IMR-90 (cell line): Measurements from ENCODE around the gene FITM1. TPM values are rescaled to one million over a fixed set of nuclear protein-coding genes. Genes with fewer than 3 reads are reported as not detected.

Source experiments
- ATAC-seq: fragments of 200-7000 bp; cut with Tn5 transposase; 2 replicates; pipeline ENCODE4 v1.9.1; 2020; ENCODE audit warnings: low read depth, mild to moderate bottlenecking, moderate library complexity
- BruUV-seq: library from RNA; stranded (reverse); fragments of 400-500 nt; replicated peaks from 2 replicates; lab custom pipeline; 2021; lab: Mats Ljungman, UMichigan
- CTCF ChIA-PET: fragments of 300-600 bp; formaldehyde crosslinking; extraction: SDS; loops from one replicate; lab custom pipeline; 2021; ENCODE audit warnings: antibody characterized with exemption; lab: Yijun Ruan, JAX
- POLR2A ChIA-PET: fragments of 300-600 bp; sonication (Branson Sonifier 250); formaldehyde crosslinking; loops from one replicate; lab custom pipeline; 2022; ENCODE audit warnings: antibody characterized with exemption; ENCODE audit not compliant: unreplicated experiment; lab: Charles Lee
- DNase-seq: peaks from one replicate; pipeline ENCODE4 v3.0.0; 2013
- H2AFZ ChIP-seq: replicated peaks from 2 replicates; pipeline ENCODE3; 2013; ENCODE audit warnings: low read length, mild to moderate bottlenecking; ENCODE audit not compliant: poor library complexity
- H2AK5ac ChIP-seq: 2 replicates; pipeline ENCODE4 v1.6.1; 2013; ENCODE audit warnings: low read depth, low read length, inconsistent platforms
- H2AK9ac ChIP-seq: replicated peaks from 2 replicates; pipeline ENCODE3; 2013; ENCODE audit warnings: mild to moderate bottlenecking, low read depth, low read length, moderate library complexity; ENCODE audit not compliant: poor library complexity
- H2BK120ac ChIP-seq: 2 replicates; pipeline ENCODE4 v1.6.1; 2013; ENCODE audit warnings: low read depth, low read length, inconsistent platforms
- H2BK15ac ChIP-seq: 3 replicates; pipeline ENCODE4 v1.6.1; 2013; ENCODE audit warnings: low read depth, low read length, inconsistent platforms
- H2BK20ac ChIP-seq: 2 replicates; pipeline ENCODE4 v1.6.1; 2013; ENCODE audit warnings: low read depth, mild to moderate bottlenecking, inconsistent platforms, low read length, moderate library complexity
- H2BK5ac ChIP-seq: 2 replicates; pipeline ENCODE4 v1.6.1; 2013; ENCODE audit warnings: mild to moderate bottlenecking, low read depth, low read length, inconsistent platforms; ENCODE audit not compliant: poor library complexity, severe bottlenecking
- H3K14ac ChIP-seq: replicated peaks from 2 replicates; pipeline ENCODE4 v1.6.1; 2013; ENCODE audit warnings: low read depth, low read length, inconsistent platforms
- H3K18ac ChIP-seq: 2 replicates; pipeline ENCODE4 v1.6.1; 2013; ENCODE audit warnings: low read depth, low read length, control low read depth
- H3K23ac ChIP-seq: 2 replicates; pipeline ENCODE4 v1.6.1; 2013; ENCODE audit warnings: low read depth, low read length, inconsistent platforms
- H3K27ac ChIP-seq: 2 replicates; pipeline ENCODE4 v1.5.1; 2013; ENCODE audit warnings: mild to moderate bottlenecking, control low read depth, low read length; ENCODE audit not compliant: insufficient read depth
- H3K27me3 ChIP-seq: 2 replicates; pipeline ENCODE4 v1.6.1; 2013; ENCODE audit warnings: low read length; ENCODE audit not compliant: control insufficient read depth, insufficient read depth
- H3K36me3 ChIP-seq: 2 replicates; pipeline ENCODE4 v1.6.1; 2013; ENCODE audit warnings: low read length, mixed read lengths; ENCODE audit not compliant: control insufficient read depth, insufficient read depth
- H3K4ac ChIP-seq: 2 replicates; pipeline ENCODE4 v1.6.1; 2013; ENCODE audit warnings: low read depth, low read length, inconsistent platforms
- H3K4me1 ChIP-seq: 2 replicates; pipeline ENCODE4 v1.6.1; 2013; ENCODE audit warnings: low read length, mixed read lengths; ENCODE audit not compliant: control insufficient read depth, insufficient read depth
- H3K4me2 ChIP-seq: 2 replicates; pipeline ENCODE4 v1.6.1; 2013; ENCODE audit warnings: low read depth, mild to moderate bottlenecking, control low read depth, low read length, moderate library complexity
- H3K4me3 ChIP-seq: 2 replicates; pipeline ENCODE4 v1.5.1; 2013; ENCODE audit warnings: low read depth, mild to moderate bottlenecking, control low read depth, low read length, moderate library complexity; ENCODE audit not compliant: insufficient read depth
- H3K56ac ChIP-seq: 2 replicates; pipeline ENCODE4 v1.6.1; 2013; ENCODE audit warnings: low read length, inconsistent platforms; ENCODE audit not compliant: insufficient read depth; ENCODE audit errors: extremely low read depth
- H3K79me1 ChIP-seq, 2 experiments: 2 replicates each; pipeline ENCODE4 v1.6.1; 2013; ENCODE audit warnings: low read length in 2 of 2, inconsistent platforms in 1 of 2, low read depth in 1 of 2
- H3K9ac ChIP-seq: 2 replicates; pipeline ENCODE4 v1.6.1; 2013; ENCODE audit warnings: low read depth, low read length, control low read depth
- H3K9me1 ChIP-seq: 2 replicates; pipeline ENCODE4 v1.6.1; 2013; ENCODE audit warnings: low read length, inconsistent platforms; ENCODE audit not compliant: insufficient read depth
- H3K9me3 ChIP-seq: 2 replicates; pipeline ENCODE4 v1.6.1; 2013; ENCODE audit warnings: low read length; ENCODE audit not compliant: control insufficient read depth, insufficient read depth
- H4K20me1 ChIP-seq: 2 replicates; pipeline ENCODE4 v1.6.1; 2013; ENCODE audit warnings: low read length, inconsistent platforms; ENCODE audit not compliant: insufficient read depth
- H4K5ac ChIP-seq: 2 replicates; pipeline ENCODE4 v1.6.1; 2013; ENCODE audit warnings: mild to moderate bottlenecking, low read depth, low read length, control low read depth
- H4K8ac ChIP-seq, 2 experiments: 2 replicates each; pipeline ENCODE4 v1.6.1; 2013; ENCODE audit warnings: low read depth in 2 of 2, low read length in 2 of 2, control low read depth in 1 of 2, inconsistent platforms in 1 of 2
- H4K91ac ChIP-seq: 2 replicates; pipeline ENCODE4 v1.6.1; 2013; ENCODE audit warnings: low read depth, low read length, inconsistent platforms; ENCODE audit not compliant: insufficient read depth
- CEBPB ChIP-seq: IDR thresholded peaks from 2 replicates; pipeline ENCODE4 v1.6.1; 2012; ENCODE audit warnings: low read depth, low read length, improper control_type of control experiment
- CHD1 ChIP-seq: IDR thresholded peaks from 2 replicates; pipeline ENCODE4 v1.6.1; 2012; ENCODE audit warnings: low read depth, low read length, improper control_type of control experiment
- CTCF ChIP-seq: conservative IDR thresholded peaks from 2 replicates; pipeline ENCODE4 v1.5.1; 2012; ENCODE audit warnings: mild to moderate bottlenecking, low read depth, low read length, improper control_type of control experiment
- ELK1 ChIP-seq: fragments of 150-350 bp; IDR thresholded peaks from 2 replicates; pipeline ENCODE4 v1.6.1; 2016; ENCODE audit warnings: low read depth, mild to moderate bottlenecking, low read length, moderate library complexity, borderline replicate concordance
- FOS ChIP-seq: fragments of 150-350 bp; IDR thresholded peaks from 2 replicates; pipeline ENCODE4 v1.6.1; 2016; ENCODE audit warnings: low read depth, low read length
- MAFK ChIP-seq: IDR thresholded peaks from 2 replicates; pipeline ENCODE4 v1.6.1; 2012; ENCODE audit warnings: low read depth, low read length, improper control_type of control experiment
- MAZ ChIP-seq: IDR thresholded peaks from 2 replicates; pipeline ENCODE4 v1.6.1; 2012; ENCODE audit warnings: low read depth, mild to moderate bottlenecking, low read length, improper control_type of control experiment, moderate library complexity, borderline replicate concordance
- MXI1 ChIP-seq: IDR thresholded peaks from 2 replicates; pipeline ENCODE4 v1.6.1; 2012; ENCODE audit warnings: low read depth, mild to moderate bottlenecking, low read length, moderate library complexity, borderline replicate concordance
- NFE2L2 ChIP-seq: fragments of 150-350 bp; IDR thresholded peaks from 2 replicates; pipeline ENCODE4 v1.6.1; 2016; ENCODE audit warnings: low read depth, mild to moderate bottlenecking, low read length
- POLR2A ChIP-seq: IDR thresholded peaks from 2 replicates; pipeline ENCODE4 v1.6.1; 2012; ENCODE audit warnings: mild to moderate bottlenecking, low read depth, low read length
- RAD21 ChIP-seq: IDR thresholded peaks from 2 replicates; pipeline ENCODE4 v1.6.1; 2012; ENCODE audit warnings: low read length, improper control_type of control experiment
- RCOR1 ChIP-seq: IDR thresholded peaks from 2 replicates; pipeline ENCODE4 v1.6.1; 2012; ENCODE audit warnings: mild to moderate bottlenecking, low read length, improper control_type of control experiment; ENCODE audit not compliant: insufficient replicate concordance
- RFX5 ChIP-seq: IDR thresholded peaks from 2 replicates; pipeline ENCODE4 v1.8.0; 2012; ENCODE audit warnings: low read depth, mild to moderate bottlenecking, low read length, moderate library complexity
- SMC3 ChIP-seq: fragments of 150-350 bp; IDR thresholded peaks from 2 replicates; pipeline ENCODE4 v1.6.1; 2016; ENCODE audit warnings: low read depth, mild to moderate bottlenecking, antibody characterized with exemption, low read length, moderate library complexity
- USF2 ChIP-seq: fragments of 150-350 bp; IDR thresholded peaks from 2 replicates; pipeline ENCODE4 v1.6.1; 2017; ENCODE audit warnings: mild to moderate bottlenecking, antibody characterized with exemption, low read length, low read depth
- WGBS, 2 experiments: methylation state at CpG; one replicate each; pipeline versions ENCODE4 v1.1.5 to v1.1.7; 2013; ENCODE audit warnings: missing lambda C conversion rate in 2 of 2; ENCODE audit not compliant: insufficient read length in 1 of 2; ENCODE audit errors: extremely low coverage in 2 of 2; 5-methylcytosine and 5-hydroxymethylcytosine counted together
- dilution Hi-C: fragments of 300-500 bp; cut with HindIII; formaldehyde crosslinking; loops from one replicate; pipeline ENCODE4 v1.14.3; 2018; ENCODE audit warnings: low sequenced_read_pairs; ENCODE audit not compliant: unreplicated experiment
- in situ Hi-C: fragments of 300-500 bp; cut with MboI; formaldehyde crosslinking; loops from 3 replicates; pipeline ENCODE4 v1.14.3; 2019; ENCODE audit warnings: low sequenced_read_pairs, inconsistent platforms, mixed read lengths
- intact Hi-C: fragments of 100-400 bp; cut with micrococcal nuclease; formaldehyde crosslinking; loops from 2 replicates; pipeline ENCODE4 v1.10.0; 2022
- polyA plus RNA-seq, 3 experiments: library from polyadenylated mRNA; depleted of rRNA; stranded (reverse); fragments of >200 nt; gene quantifications; 2 replicates each; pipeline ENCODE4 v1.2.3, GENCODE V29; 2012; ENCODE audit warnings: low replicate concordance in 1 of 3
- total RNA-seq: library from RNA; depleted of rRNA; stranded (reverse); fragments of >200 nt; gene quantifications from 2 replicates; pipeline ENCODE4 v1.2.3, GENCODE V29; 2012

The FITM1 gene
- total and polyA plus RNA-seq, 2 of the 4 experiments (the other 2 are of a cell fraction), result not detected

- Histone ChIP-seq H4K91ac (no peak within 1 kb of the TSS), H2BK20ac (no peak within 1 kb of the TSS), H3K9ac (no peak within 1 kb of the TSS), H3K9me3 (no peaks in the 10 kb centered on the region), H4K20me1 (no peaks in the 10 kb centered on the region), H3K4me1 (no peaks in the 10 kb centered on the region), H3K4me3 (no peak within 1 kb of the TSS), H2AK9ac (peak within 1 kb of the TSS; percentile 57), H2BK5ac (no peak within 1 kb of the TSS), H3K14ac (no peak within 1 kb of the TSS), H3K4ac (no peak within 1 kb of the TSS), H2BK120ac (no peak within 1 kb of the TSS), H2AFZ (peak within 1 kb of the TSS; percentile 61), H3K18ac (no peak within 1 kb of the TSS), H3K9me1 (0 out of 2 replicates have a peak, but pooled peaks cover 3% of the 10 kb centered on the region), H4K8ac (0 out of 4 replicates have a peak within 1 kb of the TSS, but pooled peaks of 1 of the 2 experiments have one; percentile 14), H3K36me3 (peaks cover 29% of the 10 kb centered on the region), H3K4me2 (no peak within 1 kb of the TSS), H3K27ac (no peak within 1 kb of the TSS), H3K56ac (no peak within 1 kb of the TSS), H3K27me3 (no peaks in the 10 kb centered on the region), H4K5ac (no peak within 1 kb of the TSS), H2BK15ac (no peak within 1 kb of the TSS), H3K79me1 (no peaks in the 10 kb centered on the region), H2AK5ac (no peak within 1 kb of the TSS), H3K23ac (no peak within 1 kb of the TSS)
- in situ Hi-C loops (no loop called here), dilution Hi-C loops (no loop called here), intact Hi-C loops (no loop called here)
- ChIA-PET CTCF (interaction anchor here (0.7 kb wide), 1 partner anchor 10 kb away, joined by 3 read pairs; the partner anchor contains the start of gene IRF9), POLR2A (no interaction called here)
- ATAC-seq (no peak), DNase-seq (no peak)
- 31% methylated on average over 35 of the region's 63 CpGs; no CpG with 5 or more reads in 1 of the 2 experiments for whole genome bisulfite sequencing, 2 experiments
- no TSS peak for BruUV-seq
- no peak for TF ChIP-seq CHD1
- TF ChIP-seq USF2, result no peak
- no peak for TF ChIP-seq MXI1
- TF ChIP-seq SMC3, result no peak
- no peak for TF ChIP-seq MAFK
- no peak for TF ChIP-seq NFE2L2
- TF ChIP-seq RFX5, result no peak
- TF ChIP-seq RAD21, result no peak
- no peak for TF ChIP-seq FOS
- no peak for TF ChIP-seq POLR2A
- no peak for TF ChIP-seq ELK1
- TF ChIP-seq MAZ, result no peak
- TF ChIP-seq CTCF, result no peak
- no peak for TF ChIP-seq CEBPB
- TF ChIP-seq RCOR1, result no peak
Observed at GRCh38 chr14:24171422-24172260, 41.2 kb downstream of the FITM1 start, which contains the start of gene REC8. REC8 (plus strand) TSS chr14:24172080; CDS start chr14:24172553, 473 bp downstream.
